Stomach (tissue), 4 donors: Measurements from ENCODE around the gene KCNIP2.

ENCODE experiments used
- POLR2A ChIP-seq, 4 donors: fragments of 450-650 bp; IDR thresholded peaks; one replicate each; pipeline ENCODE4 v1.6.1; 2016; ENCODE audit warnings: antibody characterized with exemption in 4 of 4, control low read depth in 2 of 4, mild to moderate bottlenecking in 1 of 4, moderate library complexity in 1 of 4
- TF ChIP-seq, protein P1 (sequence below), 7 experiments: fragments of 450-650 bp in 4 of 7; fragments of 200-600 bp in 3 of 7; sonication (generic) in 3 of 7; IDR thresholded peaks; one replicate each; pipeline ENCODE4 v1.5.1; 2016 to 2019; ENCODE audit warnings: antibody characterized with exemption in 7 of 7, control low read depth in 2 of 7, mild to moderate bottlenecking in 1 of 7

GRCh38 chr10:101829561-101830315 is 13.9 kb downstream of the KCNIP2 start:
- TF ChIP-seq, protein P1, sequence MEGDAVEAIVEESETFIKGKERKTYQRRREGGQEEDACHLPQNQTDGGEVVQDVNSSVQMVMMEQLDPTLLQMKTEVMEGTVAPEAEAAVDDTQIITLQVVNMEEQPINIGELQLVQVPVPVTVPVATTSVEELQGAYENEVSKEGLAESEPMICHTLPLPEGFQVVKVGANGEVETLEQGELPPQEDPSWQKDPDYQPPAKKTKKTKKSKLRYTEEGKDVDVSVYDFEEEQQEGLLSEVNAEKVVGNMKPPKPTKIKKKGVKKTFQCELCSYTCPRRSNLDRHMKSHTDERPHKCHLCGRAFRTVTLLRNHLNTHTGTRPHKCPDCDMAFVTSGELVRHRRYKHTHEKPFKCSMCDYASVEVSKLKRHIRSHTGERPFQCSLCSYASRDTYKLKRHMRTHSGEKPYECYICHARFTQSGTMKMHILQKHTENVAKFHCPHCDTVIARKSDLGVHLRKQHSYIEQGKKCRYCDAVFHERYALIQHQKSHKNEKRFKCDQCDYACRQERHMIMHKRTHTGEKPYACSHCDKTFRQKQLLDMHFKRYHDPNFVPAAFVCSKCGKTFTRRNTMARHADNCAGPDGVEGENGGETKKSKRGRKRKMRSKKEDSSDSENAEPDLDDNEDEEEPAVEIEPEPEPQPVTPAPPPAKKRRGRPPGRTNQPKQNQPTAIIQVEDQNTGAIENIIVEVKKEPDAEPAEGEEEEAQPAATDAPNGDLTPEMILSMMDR (IDR thresholded peaks at IDR 0.05) = no peak
- TF ChIP-seq POLR2A (IDR thresholded peaks at IDR 0.05) = no peak
